Activated CD8-positive, alpha-beta memory T cell treated with anti-CD3 and anti-CD28 coated beads for 4 hours (primary cell): ENCODE measurements around the gene CEBPB.
"Not testable (repeated sequence)": the region's sequence is repeated elsewhere in the genome, so short reads cannot be mapped to it uniquely, and the experiment has no call there.

Experiments used
- DNase-seq, 2 donors: peaks; one replicate each; pipeline ENCODE4 v3.0.0-alpha.2; 2020; ENCODE audit warnings: low read depth in 2 of 2

The CEBPB gene

GRCh38 chr20:50169329-50169823 lies 21.3 kb upstream of the CEBPB start:
- peak; percentile 56 to 67 for DNase-seq

- DNase-seq = no peak
These were observed 19.9 kb upstream of the CEBPB start for GRCh38 chr20:50170549-50171220.

- no peak for DNase-seq
These were observed 18.1 kb upstream of the CEBPB start for GRCh38 chr20:50172347-50173013.

GRCh38 chr20:50174456-50174855 lies 16.2 kb upstream of the CEBPB start:
- DNase-seq = no peak

- DNase-seq = no peak
These were observed 14.4 kb upstream of the CEBPB start for GRCh38 chr20:50175938-50176933.

GRCh38 chr20:50178672-50179071 lies 12.0 kb upstream of the CEBPB start:
- not testable (repeated sequence) for DNase-seq

- DNase-seq = no peak
These were observed 9.3 kb upstream of the CEBPB start for GRCh38 chr20:50181344-50181743.

GRCh38 chr20:50182346-50182745 lies 8.3 kb upstream of the CEBPB start:
- no peak for DNase-seq

- no peak for DNase-seq
These were observed 5.2 kb upstream of the CEBPB start for GRCh38 chr20:50185426-50185825.

GRCh38 chr20:50186151-50186885 lies 4.3 kb upstream of the CEBPB start:
- peak; percentile 70 to 84 for DNase-seq

GRCh38 chr20:50186987-50187402 lies 3.6 kb upstream of the CEBPB start:
- no peak for DNase-seq

- no peak for DNase-seq
These were observed 3.1 kb upstream of the CEBPB start for GRCh38 chr20:50187403-50188051.

- no peak for DNase-seq
These were observed 2.3 kb upstream of the CEBPB start for GRCh38 chr20:50188287-50188688.

- DNase-seq = no peak
These were observed 1.6 kb upstream of the CEBPB start for GRCh38 chr20:50188879-50189680.

GRCh38 chr20:50189681-50190250 lies 864 bp upstream of the CEBPB start:
- no peak for DNase-seq

GRCh38 chr20:50191065-50191543 lies 474 bp downstream of the CEBPB start:
- DNase-seq = peak; percentile 33 to 43

GRCh38 chr20:50191544-50192363 lies 1.1 kb downstream of the CEBPB start:
- DNase-seq = no peak

- peak; percentile 60 to 80 for DNase-seq
These were observed 2.0 kb downstream of the CEBPB start for GRCh38 chr20:50192364-50193198.
